Astrocyte of the spinal cord (primary cell): Measurements from ENCODE around the gene COPS9.

ENCODE experiments used
- DNase-seq: peaks from one replicate; pipeline ENCODE4 v3.0.0; 2011; ENCODE audit warnings: low read depth, low spot score
- H3K4me3 ChIP-seq: 2 replicates; pipeline ENCODE4 v1.5.1; 2011; ENCODE audit warnings: low read depth, mild to moderate bottlenecking, low read length, moderate library complexity
- in situ Hi-C: cut with HindIII; loops from 2 replicates; pipeline ENCODE4 v1.10.0; 2017; ENCODE audit warnings: low sequenced_read_pairs
- TF ChIP-seq, protein P1 (sequence below): IDR thresholded peaks from 2 replicates; pipeline ENCODE4 v1.5.1; 2012; ENCODE audit warnings: low read depth, mild to moderate bottlenecking, low read length, inconsistent platforms

The COPS9 gene

DNA sequence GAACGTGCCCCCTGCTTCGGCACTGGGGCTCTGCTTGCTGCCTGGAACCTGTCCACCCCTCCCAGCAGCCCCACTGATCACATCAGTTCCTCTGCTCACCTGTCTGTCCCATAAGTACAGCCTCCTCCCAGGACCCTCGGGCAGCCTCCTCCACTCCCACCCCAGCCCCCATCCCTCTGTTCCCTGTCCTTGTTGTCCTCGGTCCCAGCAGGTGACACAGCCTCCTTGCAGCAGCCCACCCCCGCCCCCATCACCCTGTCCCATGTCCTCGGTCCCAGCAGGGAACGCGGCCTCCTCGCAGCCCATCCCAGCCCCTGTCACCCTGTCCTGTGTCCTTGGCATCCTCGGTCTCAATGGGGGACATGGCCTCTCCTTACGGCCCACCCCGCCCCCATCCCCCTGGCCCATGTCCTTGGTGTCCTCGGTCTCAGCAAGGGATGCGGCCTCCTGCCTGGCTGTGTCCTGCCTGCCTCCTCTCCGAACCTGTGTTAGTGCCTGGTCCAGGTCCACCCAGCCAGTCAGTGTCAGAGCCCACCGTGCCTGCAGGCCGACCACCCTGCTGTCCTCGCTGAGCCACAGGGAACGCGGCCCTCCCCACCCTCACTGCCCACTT is 8.7 kb upstream of the COPS9 start:
- DNase-seq, result no peak
- no peak overlapping the region for H3K4me3 ChIP-seq
- in situ Hi-C loops, result no loop called here
- TF ChIP-seq, protein P1, sequence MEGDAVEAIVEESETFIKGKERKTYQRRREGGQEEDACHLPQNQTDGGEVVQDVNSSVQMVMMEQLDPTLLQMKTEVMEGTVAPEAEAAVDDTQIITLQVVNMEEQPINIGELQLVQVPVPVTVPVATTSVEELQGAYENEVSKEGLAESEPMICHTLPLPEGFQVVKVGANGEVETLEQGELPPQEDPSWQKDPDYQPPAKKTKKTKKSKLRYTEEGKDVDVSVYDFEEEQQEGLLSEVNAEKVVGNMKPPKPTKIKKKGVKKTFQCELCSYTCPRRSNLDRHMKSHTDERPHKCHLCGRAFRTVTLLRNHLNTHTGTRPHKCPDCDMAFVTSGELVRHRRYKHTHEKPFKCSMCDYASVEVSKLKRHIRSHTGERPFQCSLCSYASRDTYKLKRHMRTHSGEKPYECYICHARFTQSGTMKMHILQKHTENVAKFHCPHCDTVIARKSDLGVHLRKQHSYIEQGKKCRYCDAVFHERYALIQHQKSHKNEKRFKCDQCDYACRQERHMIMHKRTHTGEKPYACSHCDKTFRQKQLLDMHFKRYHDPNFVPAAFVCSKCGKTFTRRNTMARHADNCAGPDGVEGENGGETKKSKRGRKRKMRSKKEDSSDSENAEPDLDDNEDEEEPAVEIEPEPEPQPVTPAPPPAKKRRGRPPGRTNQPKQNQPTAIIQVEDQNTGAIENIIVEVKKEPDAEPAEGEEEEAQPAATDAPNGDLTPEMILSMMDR, result no peak

DNA sequence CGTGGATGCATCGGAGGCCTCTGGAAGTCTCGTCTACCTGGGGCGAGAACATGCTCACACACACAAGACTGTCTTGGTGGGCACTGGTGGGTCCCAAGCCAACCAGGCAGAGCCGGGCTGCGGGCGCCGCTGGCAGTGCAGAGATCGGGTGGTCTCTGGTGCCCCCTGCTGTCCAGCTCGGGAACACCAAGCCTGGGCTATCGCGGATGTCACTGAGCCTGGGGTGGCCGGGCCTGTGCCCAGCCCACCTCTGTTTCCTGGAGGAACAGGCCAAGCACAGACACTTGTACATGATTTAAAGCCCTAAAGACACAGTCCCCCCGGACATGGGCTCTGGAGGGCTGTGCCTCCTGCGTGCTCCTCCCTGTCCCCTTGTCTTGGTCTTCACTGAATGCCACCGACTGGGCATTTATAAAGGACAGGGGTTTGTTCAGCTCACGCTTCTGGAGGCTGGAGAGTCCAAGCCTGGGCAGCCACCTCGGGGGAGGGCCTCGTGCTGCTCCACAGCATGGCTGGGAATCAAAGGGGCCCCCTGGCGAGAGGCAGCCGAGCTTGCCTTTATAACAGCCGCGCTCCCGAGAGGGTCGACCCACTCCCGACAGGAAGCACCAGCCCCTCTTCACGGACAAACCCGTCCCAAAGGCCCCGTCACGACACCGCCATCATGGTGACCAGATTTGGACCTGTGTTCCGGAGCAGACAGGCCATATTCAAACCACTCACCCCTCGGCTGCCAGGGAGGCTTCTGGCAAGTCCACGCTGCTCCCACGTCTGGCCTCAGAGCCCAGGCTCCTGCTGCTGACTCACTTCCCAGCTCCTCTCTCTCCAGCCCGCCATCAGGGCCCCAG is 7.9 kb upstream of the COPS9 start:
- in situ Hi-C loops, result no loop called here
- peak; percentile 32 for DNase-seq
- TF ChIP-seq, protein P1, result peak; percentile 93
- H3K4me3 ChIP-seq, result no peak overlapping the region

DNA sequence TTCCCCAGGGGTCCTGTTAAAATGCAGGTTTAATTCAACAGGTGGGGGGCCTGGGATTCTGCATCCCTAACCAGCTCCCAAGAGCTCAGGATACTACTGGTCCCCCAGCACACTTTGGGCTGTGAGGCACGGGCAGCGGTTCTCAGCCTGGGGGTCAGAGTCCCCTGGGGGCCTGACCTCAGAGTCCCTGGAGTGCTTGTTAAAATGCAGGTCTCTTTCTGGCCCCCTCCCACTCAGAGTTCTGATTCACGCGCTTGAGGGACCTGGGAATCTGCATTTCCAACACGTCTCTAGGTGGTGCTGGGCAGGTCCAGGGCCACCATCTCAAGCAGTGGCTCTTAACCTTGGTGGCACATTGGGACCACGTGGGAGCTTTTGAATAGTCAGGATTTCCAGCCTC is 7.2 kb upstream of the COPS9 start:
- in situ Hi-C loops, result no loop called here
- TF ChIP-seq, protein P1, result no peak
- no peak for DNase-seq
- H3K4me3 ChIP-seq, result no peak overlapping the region

DNA sequence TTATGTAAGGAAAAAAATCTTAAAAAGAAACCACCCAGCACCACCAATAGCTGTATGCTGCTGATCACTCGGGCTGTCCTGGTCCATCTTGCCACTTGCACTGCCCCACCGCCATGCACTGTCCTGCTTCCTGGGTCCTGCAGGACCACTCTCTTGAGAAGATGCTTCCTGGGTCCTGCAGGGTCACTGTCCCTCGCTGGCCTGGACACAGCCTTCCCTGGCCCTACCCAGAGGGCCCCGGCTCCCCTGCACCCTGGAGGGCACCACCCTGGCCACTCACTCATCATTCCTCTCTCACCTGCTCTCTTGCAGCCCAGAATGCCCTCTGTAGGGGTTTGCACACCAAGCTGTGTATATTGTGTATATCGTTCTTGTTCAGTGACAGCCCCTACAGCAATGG is 6.8 kb upstream of the COPS9 start:
- in situ Hi-C loops, result no loop called here
- TF ChIP-seq, protein P1, result no peak
- no peak overlapping the region for H3K4me3 ChIP-seq
- DNase-seq, result no peak

DNA sequence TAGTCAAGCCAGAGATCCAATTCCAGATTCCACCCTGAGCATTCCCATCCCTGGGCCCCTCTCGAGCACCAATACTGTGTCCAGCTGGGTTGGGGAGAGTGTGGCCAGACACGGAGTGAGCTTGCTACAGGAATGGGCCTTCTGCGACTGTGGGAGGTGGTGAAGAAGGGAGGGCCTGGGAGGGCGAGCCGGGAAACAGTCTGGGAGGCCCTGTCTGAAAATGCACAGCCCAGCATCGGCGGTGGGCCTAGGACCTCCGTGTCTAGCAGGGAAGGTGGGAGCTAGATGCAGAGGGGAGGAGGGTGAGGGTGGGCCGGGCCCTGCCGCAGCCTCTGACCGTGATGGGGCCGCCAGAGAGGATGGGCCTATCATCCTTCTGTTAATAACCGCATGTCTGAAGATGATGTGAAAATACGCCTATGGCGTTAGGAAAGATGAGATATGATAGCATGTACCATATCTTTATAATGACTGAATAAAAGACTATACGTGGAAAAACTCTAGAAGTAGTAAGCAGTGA is 6.2 kb upstream of the COPS9 start:
- TF ChIP-seq, protein P1, result no peak
- no peak for DNase-seq
- H3K4me3 ChIP-seq, result no peak overlapping the region
- in situ Hi-C loops, result no loop called here

DNA sequence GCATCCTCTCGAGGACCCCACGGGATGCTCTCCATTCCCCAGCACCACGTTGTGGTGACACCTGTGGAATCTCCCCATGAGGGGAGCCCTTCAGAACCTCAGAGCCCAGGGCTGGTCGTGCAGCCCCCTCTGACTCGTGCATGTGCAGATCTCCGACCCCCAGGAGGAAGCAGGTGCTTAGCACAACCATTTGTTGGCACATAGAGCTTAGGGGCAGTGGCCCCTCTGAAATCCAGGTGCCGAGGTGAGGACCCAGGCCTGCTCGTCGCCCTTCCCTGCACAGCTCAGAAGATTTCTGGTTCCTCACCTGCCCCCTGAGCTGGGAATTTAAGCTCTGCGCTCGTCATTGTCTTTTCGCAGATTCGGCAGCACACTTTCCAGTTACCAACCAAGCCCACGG is 5.6 kb upstream of the COPS9 start:
- no peak for DNase-seq
- no peak overlapping the region for H3K4me3 ChIP-seq
- TF ChIP-seq, protein P1, result no peak
- in situ Hi-C loops, result no loop called here
